A549 treated with CORT108297 at 1 μM for 4 hours (cell line): ENCODE data around the gene RELA. TPM values are rescaled to one million over a fixed set of nuclear protein-coding genes. Genes with fewer than 3 reads are reported as not detected.

ENCODE experiments used
- total RNA-seq: library from RNA; stranded (reverse); fragments of 200-300 nt; extraction: Qiagen RNA extraction; gene quantifications from 5 replicates; pipeline ENCODE4 v1.2.3, GENCODE V29; 2022

The RELA gene
- 64.8 to 82.6 TPM (median 79.5 TPM) in 5 replicates for total RNA-seq

GRCh38 chr11:65662799-65663638 is at the start of gene RELA:
Gene RELA, minus strand, starts transcription at chr11:65662916. Its CDS starts 84 bp downstream, at chr11:65662832.

GRCh38 chr11:65711785-65712632 is 49.3 kb upstream of the RELA start, which contains the start of gene KAT5:
Gene KAT5, plus strand, starts transcription at chr11:65712252. Its CDS starts 16 bp downstream, at chr11:65712268.

GRCh38 chr11:65637794-65638419 is 24.8 kb downstream of the RELA start, which contains the start of gene SIPA1:
Gene SIPA1, plus strand, starts transcription at chr11:65638101. Its CDS starts 2,821 bp downstream, at chr11:65640922.

GRCh38 chr11:65615229-65615949 is 47.3 kb downstream of the RELA start, which contains the start of gene PCNX3:
Gene PCNX3, plus strand, starts transcription at chr11:65615776. Its CDS starts 536 bp downstream, at chr11:65616312.

Other genes starting within 250 kb of the RELA start
- gene NEAT1, start 240.1 kb downstream of the RELA start, total RNA-seq = 158 to 313 TPM (median 227 TPM) in 5 replicates
- 45.7 to 97.4 TPM (median 58.6 TPM) in 5 replicates for gene MALAT1, start 163.9 kb downstream of the RELA start, total RNA-seq
- 44.7 to 67.1 TPM (median 63.3 TPM) in 5 replicates for gene SCYL1, start 137.8 kb downstream of the RELA start, total RNA-seq
- gene LTBP3, start 104.6 kb downstream of the RELA start, total RNA-seq = 93.6 to 147 TPM (median 130 TPM) in 5 replicates
- 73.5 to 87.2 TPM (median 82.1 TPM) in 5 replicates for gene ZNRD2, start 92.4 kb downstream of the RELA start, total RNA-seq
- gene FAM89B, start 90.4 kb downstream of the RELA start, total RNA-seq = 25.3 to 58.9 TPM (median 51.7 TPM) in 5 replicates
- gene EHBP1L1, start 86.9 kb downstream of the RELA start, total RNA-seq = 29.8 to 47.7 TPM (median 43.6 TPM) in 5 replicates
- 0.29 to 1.0 TPM (median 0.76 TPM) in 4 of 5 replicates, not detected in the other for gene KCNK7, start 67.1 kb downstream of the RELA start, total RNA-seq
- 41.9 to 53.5 TPM (median 53.1 TPM) in 5 replicates for gene MAP3K11, start 48.7 kb downstream of the RELA start, total RNA-seq
- gene PCNX3, start 47.1 kb downstream of the RELA start, total RNA-seq = 25.5 to 41.3 TPM (median 38.9 TPM) in 5 replicates
- gene SIPA1, start 24.8 kb downstream of the RELA start, total RNA-seq = 12.7 to 20.7 TPM (median 19.3 TPM) in 5 replicates
- gene KAT5, start 49.3 kb upstream of the RELA start, total RNA-seq = 42.0 to 56.6 TPM (median 51.7 TPM) in 5 replicates
- gene RNASEH2C, start 57.9 kb upstream of the RELA start, total RNA-seq = 29.7 to 54.1 TPM (median 51.4 TPM) in 5 replicates
- gene AP5B1, start 118.1 kb upstream of the RELA start, total RNA-seq = 7.6 to 13.5 TPM (median 11.9 TPM) in 5 replicates
- gene OVOL1, start 124.1 kb upstream of the RELA start, total RNA-seq = 0.02 to 0.09 TPM (median 0.07 TPM) in 3 of 5 replicates, not detected in the others
- 0.06 to 0.27 TPM (median 0.08 TPM) in 3 of 5 replicates, not detected in the others for gene SNX32, start 171.0 kb upstream of the RELA start, total RNA-seq
- gene CFL1, start 195.3 kb upstream of the RELA start, total RNA-seq = 1,930 to 2,323 TPM (median 2,279 TPM) in 5 replicates
- 25.2 to 36.4 TPM (median 34.5 TPM) in 5 replicates for gene MUS81, start 197.5 kb upstream of the RELA start, total RNA-seq
- 0.77 to 1.4 TPM (median 1.2 TPM) in 5 replicates for gene EFEMP2, start 209.9 kb upstream of the RELA start, total RNA-seq
- gene CTSW, start 216.9 kb upstream of the RELA start, total RNA-seq = 0.06 to 0.16 TPM in 2 of 5 replicates, not detected in the others
- gene FIBP, start 225.6 kb upstream of the RELA start, total RNA-seq = 71.8 to 97.2 TPM (median 89.4 TPM) in 5 replicates
- gene CCDC85B, start 227.8 kb upstream of the RELA start, total RNA-seq = 24.4 to 53.2 TPM (median 49.6 TPM) in 5 replicates
- gene FOSL1, start 237.5 kb upstream of the RELA start, total RNA-seq = 148 to 236 TPM (median 164 TPM) in 5 replicates